Sigmoid colon (tissue), 4 donors: ENCODE results near the gene FBXL13.

Experiments
- EP300 ChIP-seq, 4 donors: sonication (generic); formaldehyde crosslinking; IDR thresholded peaks; one replicate each; pipeline ENCODE4 v1.6.1; 2017; ENCODE audit warnings: antibody characterized with exemption in 4 of 4
- POLR2A ChIP-seq, 2 donors: fragments of 450-650 bp; IDR thresholded peaks; one replicate each; pipeline ENCODE4 v1.6.1; 2016; ENCODE audit warnings: antibody characterized with exemption in 2 of 2, mild to moderate bottlenecking in 2 of 2, moderate library complexity in 2 of 2
- POLR2AphosphoS5 ChIP-seq, 4 donors: sonication (generic); formaldehyde crosslinking; IDR thresholded peaks; one replicate each; pipeline ENCODE4 v1.6.1; 2017; ENCODE audit warnings: antibody characterized with exemption in 4 of 4
- TF ChIP-seq, protein P1 (sequence below), 4 experiments: fragments of 450-650 bp in 3 of 4; fragments of 200-600 bp in 1 of 4; IDR thresholded peaks; one replicate each; pipeline ENCODE4 v1.5.1; 2016 to 2019; ENCODE audit warnings: antibody characterized with exemption in 4 of 4, mild to moderate bottlenecking in 3 of 4, moderate library complexity in 2 of 4

GRCh38 chr7:103031024-103031423, 43.6 kb downstream of the FBXL13 start:
- TF ChIP-seq, protein P1, sequence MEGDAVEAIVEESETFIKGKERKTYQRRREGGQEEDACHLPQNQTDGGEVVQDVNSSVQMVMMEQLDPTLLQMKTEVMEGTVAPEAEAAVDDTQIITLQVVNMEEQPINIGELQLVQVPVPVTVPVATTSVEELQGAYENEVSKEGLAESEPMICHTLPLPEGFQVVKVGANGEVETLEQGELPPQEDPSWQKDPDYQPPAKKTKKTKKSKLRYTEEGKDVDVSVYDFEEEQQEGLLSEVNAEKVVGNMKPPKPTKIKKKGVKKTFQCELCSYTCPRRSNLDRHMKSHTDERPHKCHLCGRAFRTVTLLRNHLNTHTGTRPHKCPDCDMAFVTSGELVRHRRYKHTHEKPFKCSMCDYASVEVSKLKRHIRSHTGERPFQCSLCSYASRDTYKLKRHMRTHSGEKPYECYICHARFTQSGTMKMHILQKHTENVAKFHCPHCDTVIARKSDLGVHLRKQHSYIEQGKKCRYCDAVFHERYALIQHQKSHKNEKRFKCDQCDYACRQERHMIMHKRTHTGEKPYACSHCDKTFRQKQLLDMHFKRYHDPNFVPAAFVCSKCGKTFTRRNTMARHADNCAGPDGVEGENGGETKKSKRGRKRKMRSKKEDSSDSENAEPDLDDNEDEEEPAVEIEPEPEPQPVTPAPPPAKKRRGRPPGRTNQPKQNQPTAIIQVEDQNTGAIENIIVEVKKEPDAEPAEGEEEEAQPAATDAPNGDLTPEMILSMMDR (IDR thresholded peaks at IDR 0.05) = no peak
- TF ChIP-seq POLR2AphosphoS5 (IDR thresholded peaks at IDR 0.05) = no peak
- no peak for TF ChIP-seq EP300 (IDR thresholded peaks at IDR 0.05)
- TF ChIP-seq POLR2A (IDR thresholded peaks at IDR 0.05) = no peak
